Thoracic aorta (tissue), 2 donors: ENCODE data around the gene PPID. TPM values are rescaled to one million over a fixed set of nuclear protein-coding genes. Genes with fewer than 3 reads are reported as not detected.
"Not testable (repeated sequence)": the region's sequence is repeated elsewhere in the genome, so short reads cannot be mapped to it uniquely, and the experiment has no call there.

Experiments used
- ATAC-seq: fragments of 150-250 bp; one replicate; pipeline ENCODE4 v1.8.0; 2017; ENCODE audit warnings: low read depth; ENCODE audit not compliant: insufficient number of reproducible peaks, low FRiP score
- DNase-seq: peaks from one replicate; pipeline ENCODE4 v3.0.0-alpha.2; 2020; ENCODE audit warnings: low spot score
- H3K27ac ChIP-seq, 2 donors: fragments of 200-600 bp; sonication (generic); 1 replicate in 1 of 2; 2 replicates in 1 of 2; pipeline ENCODE4 v1.5.1; 2016; ENCODE audit warnings: mild to moderate bottlenecking in 2 of 2, moderate library complexity in 2 of 2
- H3K27me3 ChIP-seq: fragments of 200-600 bp; sonication (generic); replicated peaks from 2 replicates; pipeline ENCODE4 v1.6.0; 2016; ENCODE audit warnings: mild to moderate bottlenecking; ENCODE audit not compliant: insufficient read depth
- H3K36me3 ChIP-seq: fragments of 200-600 bp; sonication (generic); one replicate; pipeline ENCODE4 v1.5.1; 2016
- H3K4me1 ChIP-seq, 2 donors: fragments of 200-600 bp; sonication (generic); 1 replicate in 1 of 2; 2 replicates in 1 of 2; pipeline versions ENCODE4 v1.5.1 to v1.6.0; 2016; ENCODE audit warnings: low read depth in 2 of 2, mild to moderate bottlenecking in 1 of 2; ENCODE audit not compliant: control insufficient read depth in 1 of 2
- H3K4me3 ChIP-seq: fragments of 200-600 bp; sonication (generic); 2 replicates; pipeline ENCODE4 v1.5.1; 2016; ENCODE audit warnings: mild to moderate bottlenecking
- H3K9me3 ChIP-seq: fragments of 200-600 bp; sonication (generic); 2 replicates; pipeline ENCODE4 v1.5.1; 2016
- CTCF ChIP-seq: fragments of 200-600 bp; sonication (generic); IDR thresholded peaks from one replicate; pipeline ENCODE4 v1.5.1; 2019; ENCODE audit warnings: antibody characterized with exemption
- total RNA-seq, 2 donors: library from RNA; depleted of rRNA; stranded (reverse); fragments of >200 nt; gene quantifications; one replicate each; pipeline versions ENCODE4 v1.1.0 to v1.2.3, GENCODE V29; 2016

Gene PPID
- total RNA-seq, 2 donors from 2014 or later = 8.3 to 12.8 TPM

GRCh38 chr4:158760866-158761265, 37.7 kb upstream of the PPID start:
- TF ChIP-seq CTCF = no peak
- DNase-seq (no peak), ATAC-seq (no peak)
- Histone ChIP-seq H3K36me3 (no peaks in the 10 kb centered on the region), H3K27me3 (no peaks in the 10 kb centered on the region), H3K4me1 (no peaks in the 10 kb centered on the region), H3K27ac (no peak overlapping the region), H3K9me3 (no peaks in the 10 kb centered on the region), H3K4me3 (no peak overlapping the region)

- H3K4me1 ChIP-seq, H3K36me3 ChIP-seq, H3K4me3 ChIP-seq, H3K27me3 ChIP-seq, H3K27ac ChIP-seq, H3K9me3 ChIP-seq, DNase-seq, ATAC-seq: not testable (repeated sequence)
Observed at GRCh38 chr4:158759539-158759938, 36.3 kb upstream of the PPID start.

- H3K27me3 ChIP-seq = no peaks in the 10 kb centered on the region
- DNase-seq = no peak
- no peak for TF ChIP-seq CTCF
- no peak for ATAC-seq
- no peaks in the 10 kb centered on the region for H3K4me1 ChIP-seq
- H3K36me3 ChIP-seq = no peaks in the 10 kb centered on the region
- no peak overlapping the region for H3K4me3 ChIP-seq
- H3K9me3 ChIP-seq = no peaks in the 10 kb centered on the region
- no peak overlapping the region for H3K27ac ChIP-seq
Observed at GRCh38 chr4:158758703-158759102, 35.5 kb upstream of the PPID start.

- Histone ChIP-seq H3K36me3 (no peaks in the 10 kb centered on the region), H3K4me3 (no peak overlapping the region), H3K9me3 (no peaks in the 10 kb centered on the region), H3K27me3 (no peaks in the 10 kb centered on the region), H3K4me1 (no peaks in the 10 kb centered on the region), H3K27ac (no peak overlapping the region)
- no peak for TF ChIP-seq CTCF
- DNase-seq = no peak
- ATAC-seq = no peak
Observed at GRCh38 chr4:158758142-158758541, 34.9 kb upstream of the PPID start.

GRCh38 chr4:158756588-158756987, 33.4 kb upstream of the PPID start:
- ATAC-seq = no peak
- TF ChIP-seq CTCF = no peak
- no peak for DNase-seq
- no peaks in the 10 kb centered on the region for H3K4me1 ChIP-seq
- H3K4me3 ChIP-seq = no peak overlapping the region
- H3K36me3 ChIP-seq = no peaks in the 10 kb centered on the region
- H3K27ac ChIP-seq = no peak overlapping the region
- H3K27me3 ChIP-seq = no peaks in the 10 kb centered on the region
- no peaks in the 10 kb centered on the region for H3K9me3 ChIP-seq

- not testable (repeated sequence) for H3K36me3 ChIP-seq, H3K27ac ChIP-seq, H3K4me3 ChIP-seq, H3K4me1 ChIP-seq, H3K9me3 ChIP-seq, H3K27me3 ChIP-seq, ATAC-seq, DNase-seq
Observed at GRCh38 chr4:158755819-158756218, 32.6 kb upstream of the PPID start.
